Adrenal gland (tissue), 12 donors: ENCODE data around the gene CYB561. TPM values are rescaled to one million over a fixed set of nuclear protein-coding genes. Genes with fewer than 3 reads are reported as not detected.
A peak's percentile ranks its signal among the peaks of the same experiment; 100 is the strongest.

Source experiments
- DNase-seq, 7 donors: peaks; one replicate each; pipeline ENCODE4 v3.0.0-alpha.2; 2019 to 2020
- H3K27ac ChIP-seq, 5 donors: fragments of 200-600 bp; sonication (generic) in 4 of 5; 1 replicate in 3 of 5; 2 replicates in 2 of 5; pipeline versions ENCODE4 v1.5.1 to v1.8.0; 2016 to 2020; ENCODE audit warnings: mild to moderate bottlenecking in 1 of 5
- H3K27me3 ChIP-seq: fragments of 200-600 bp; 2 replicates; pipeline ENCODE4 v1.8.0; 2021
- H3K36me3 ChIP-seq, 2 donors: fragments of 200-600 bp; replicated peaks in 1 of 2; 1 replicate in 1 of 2; 2 replicates in 1 of 2; pipeline versions ENCODE4 v1.5.1 to v1.8.0; 2018 to 2022
- H3K4me1 ChIP-seq, 2 donors: fragments of 200-600 bp; replicated peaks in 1 of 2; 1 replicate in 1 of 2; 2 replicates in 1 of 2; pipeline versions ENCODE4 v1.5.1 to v1.8.0; 2018 to 2021
- H3K4me3 ChIP-seq, 4 donors: fragments of 200-600 bp; sonication (generic) in 3 of 4; one replicate each; pipeline ENCODE4 v1.5.1; 2016 to 2018
- H3K9me3 ChIP-seq, 3 donors: fragments of 200-600 bp; sonication (generic) in 1 of 3; replicated peaks in 1 of 3; 1 replicate in 2 of 3; 2 replicates in 1 of 3; pipeline versions ENCODE4 v1.5.1 to v1.8.0; 2016 to 2021
- CTCF ChIP-seq, 6 experiments: fragments of 450-650 bp in 4 of 6; fragments of 200-600 bp in 2 of 6; sonication (generic) in 1 of 6; IDR thresholded peaks; 1 replicate in 5 of 6; 2 replicates in 1 of 6; pipeline versions ENCODE4 v1.5.1 to v1.8.0; 2016 to 2021; ENCODE audit warnings: antibody characterized with exemption in 6 of 6, mild to moderate bottlenecking in 2 of 6, moderate library complexity in 1 of 6
- POLR2A ChIP-seq, 2 donors: fragments of 450-650 bp; IDR thresholded peaks; one replicate each; pipeline ENCODE4 v1.6.1; 2017; ENCODE audit warnings: antibody characterized with exemption in 2 of 2, mild to moderate bottlenecking in 2 of 2, moderate library complexity in 1 of 2
- WGBS, 4 donors: extraction: QIAGEN DNeasy Blood & Tissue Kit in 2 of 4; methylation state at CpG; one replicate each; pipeline versions ENCODE4 v1.1.5 to v1.1.7; 2013 to 2017; 5-methylcytosine and 5-hydroxymethylcytosine counted together
- intact Hi-C, 2 donors: fragments of 100-400 bp; cut with DNase I; formaldehyde crosslinking; loops; one replicate each; pipeline versions ENCODE4 v1.14.1 to v1.15.0; 2022 to 2023
- polyA plus RNA-seq, 3 donors: library from polyadenylated mRNA; stranded (reverse); fragments of 200-250 nt in 2 of 3; fragments of 350-450 nt in 1 of 3; fragmentation: Illumina TruSeq in 1 of 3; extraction: RNeasy Lipid Tissue Mini Kit (QIAGEN cat#74804) in 1 of 3; gene quantifications; one replicate each; pipeline ENCODE4 v1.2.3, GENCODE V29; 2013 to 2014
- total RNA-seq, 9 donors: library from RNA; depleted of rRNA in 4 of 9; stranded (reverse); fragments of >200 nt in 4 of 9; fragments of 120-200 nt in 1 of 9; fragmentation: NEBNext Ultra II Directional in 1 of 9; extraction: Animal tissue kit (Norgen Biotek cat#: 25700) in 1 of 9; gene quantifications; one replicate each; pipeline versions ENCODE4 v1.1.0 to v1.2.4, GENCODE V29; 2013 to 2023
- donor health status: healthy with polysubstance abuse.
- donor health status: Bipolar disorder and iron deficiency.
- donor health status: DM: yes; HTN: yes; CAD: no.
- donor health status: DM: no; HTN: no; CAD: no.
- donor health status: DM: no; HTN: no; CAD: no.
- donor health status: DM: yes; HTN: yes; CAD: no.

CYB561 gene
- total and polyA plus RNA-seq, 12 donors = 14.3 to 195 (median 68.4) TPM

- no peaks in the 10 kb centered on the region for H3K36me3 ChIP-seq
- H3K4me3 ChIP-seq = no peak overlapping the region
- intact Hi-C loops = loop anchor here (5.0 to 10.0 kb wide), 3 partner anchors 320 to 700 kb away; no protein-coding TSS in a partner anchor
- no peak overlapping the region for H3K27ac ChIP-seq
- H3K27me3 ChIP-seq = no peaks in the 10 kb centered on the region
- H3K9me3 ChIP-seq = no peaks in the 10 kb centered on the region
- DNase-seq = no peak
- peaks cover 0 to 3% of the 10 kb centered on the region in 2 donors for H3K4me1 ChIP-seq
- 92 to 97% (median 93%) methylated on average over 9 of the region's 9 CpGs for WGBS, 4 donors
- no peak for TF ChIP-seq POLR2A (IDR thresholded peaks at IDR 0.05)
- TF ChIP-seq CTCF (IDR thresholded peaks at IDR 0.05) = no peak
Observed at GRCh38 chr17:63405020-63405419, 41.1 kb downstream of the CYB561 start.

GRCh38 chr17:63402431-63403212 is 43.5 kb downstream of the CYB561 start:
- no peak for DNase-seq
- H3K27me3 ChIP-seq = no peaks in the 10 kb centered on the region
- no peaks in the 10 kb centered on the region for H3K9me3 ChIP-seq
- 65 to 73% (median 67%) methylated on average over 5 of the region's 5 CpGs for WGBS, 4 donors
- TF ChIP-seq CTCF (IDR thresholded peaks at IDR 0.05) = no peak
- TF ChIP-seq POLR2A (IDR thresholded peaks at IDR 0.05) = no peak
- H3K36me3 ChIP-seq = no peaks in the 10 kb centered on the region
- H3K4me3 ChIP-seq = no peak overlapping the region
- intact Hi-C loops = loop anchor here (10.0 kb wide), 2 partner anchors 318 to 698 kb away; no protein-coding TSS in a partner anchor
- peaks cover 0 to 20% of the 10 kb centered on the region in 2 donors for H3K4me1 ChIP-seq
- peak overlapping the region in 1 of 5 donors; percentile 31 for H3K27ac ChIP-seq

- Histone ChIP-seq H3K4me1 (peaks cover 0 to 20% of the 10 kb centered on the region in 2 donors), H3K4me3 (no peak overlapping the region), H3K27me3 (no peaks in the 10 kb centered on the region), H3K27ac (no peak overlapping the region), H3K36me3 (no peaks in the 10 kb centered on the region), H3K9me3 (no peaks in the 10 kb centered on the region)
- no peak for TF ChIP-seq CTCF (IDR thresholded peaks at IDR 0.05)
- TF ChIP-seq POLR2A (IDR thresholded peaks at IDR 0.05) = no peak
- peak in 5 of 7 donors; percentile 21 to 73 (median 42) for DNase-seq
- intact Hi-C loops = loop anchor here (10.0 kb wide), 2 partner anchors 315 to 695 kb away; no protein-coding TSS in a partner anchor
- WGBS, 4 donors = 57 to 67% (median 61%) methylated on average over 4 of the region's 4 CpGs
Observed at GRCh38 chr17:63399856-63400255, 46.2 kb downstream of the CYB561 start.

GRCh38 chr17:63399316-63399715 is 46.8 kb downstream of the CYB561 start:
- TF ChIP-seq POLR2A (IDR thresholded peaks at IDR 0.05) = no peak
- peak in 1 of 6 experiments; percentile 17 for TF ChIP-seq CTCF (IDR thresholded peaks at IDR 0.05)
- WGBS, 4 donors = 42 to 51% (median 44%) methylated on average over 3 of the region's 3 CpGs
- DNase-seq = no peak
- Histone ChIP-seq H3K27ac (peak overlapping the region in 1 of 5 donors; percentile 51), H3K9me3 (no peaks in the 10 kb centered on the region), H3K27me3 (no peaks in the 10 kb centered on the region), H3K4me3 (no peak overlapping the region), H3K4me1 (peaks cover 0 to 20% of the 10 kb centered on the region in 2 donors), H3K36me3 (no peaks in the 10 kb centered on the region)
- intact Hi-C loops = no loop called here
